ENCODE data around the gene DLG4.

DNA sequence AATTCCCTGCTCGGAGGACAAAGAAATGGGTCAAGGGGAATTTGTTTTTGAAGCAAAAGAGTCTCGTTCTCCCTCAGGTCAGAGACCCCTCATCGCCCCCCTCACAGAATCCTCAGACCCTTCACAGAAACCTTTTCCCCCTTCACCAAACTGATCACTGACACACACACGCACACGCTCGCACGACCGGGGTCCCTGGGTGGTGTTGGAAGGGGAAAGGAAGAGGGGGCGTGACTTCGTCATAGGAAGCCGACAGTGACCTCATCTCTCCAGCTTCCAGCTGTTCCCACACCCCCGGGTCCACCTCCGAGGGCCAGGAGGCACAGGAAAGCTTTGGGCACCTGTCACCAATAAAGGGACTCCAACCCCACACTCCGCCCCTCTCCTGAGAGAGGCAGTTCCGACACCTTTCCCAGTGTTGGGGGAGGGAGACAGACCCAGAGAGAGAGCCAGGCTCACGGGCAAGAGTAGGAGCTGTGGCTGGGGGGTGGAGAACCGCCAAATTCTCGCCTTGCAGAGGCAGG is 41.6 kb downstream of the DLG4 start:
- TF ChIP-seq CTCF (IDR thresholded peaks at IDR 0.05) (no peak), POLR2A (IDR thresholded peaks at IDR 0.05) (no peak)
